HFFc6 (cell line): ENCODE data around the gene FGR. TPM values are rescaled to one million over a fixed set of nuclear protein-coding genes. Genes with fewer than 3 reads are reported as not detected.
"Not testable (repeated sequence)": the region's sequence is repeated elsewhere in the genome, so short reads cannot be mapped to it uniquely, and the experiment has no call there.

Experiments
- DNase-seq: peaks from one replicate; pipeline ENCODE4 v3.0.0-alpha.2; 2018
- H3K27ac Mint-ChIP-seq: 2 replicates; pipeline ENCODE4 v1.8.0; 2020; ENCODE audit warnings: mild to moderate bottlenecking, mixed read lengths
- H3K27me3 Mint-ChIP-seq: 2 replicates; pipeline ENCODE4 v1.8.0; 2021; ENCODE audit warnings: mild to moderate bottlenecking, moderate library complexity, mixed read lengths; ENCODE audit not compliant: insufficient read depth
- H3K36me3 Mint-ChIP-seq: 2 replicates; pipeline ENCODE4 v1.8.0; 2021; ENCODE audit warnings: low read depth, mixed read lengths
- H3K4me1 Mint-ChIP-seq: 2 replicates; pipeline ENCODE4 v1.8.0; 2020; ENCODE audit warnings: low read depth, mixed read lengths
- H3K4me3 Mint-ChIP-seq: 2 replicates; pipeline ENCODE4 v1.8.0; 2020; ENCODE audit warnings: mild to moderate bottlenecking, moderate library complexity, mixed read lengths
- H3K9me3 Mint-ChIP-seq: 2 replicates; pipeline ENCODE4 v1.8.0; 2020; ENCODE audit warnings: mild to moderate bottlenecking, mixed read lengths
- CTCF ChIP-seq: fragments of 200-600 bp; sonication (generic); IDR thresholded peaks from 2 replicates; pipeline ENCODE4 v1.5.0; 2021; ENCODE audit warnings: antibody characterized with exemption, mild to moderate bottlenecking
- total RNA-seq, 6 experiments: library from RNA; stranded (reverse); fragmentation: NEBNext Ultra II Directional; extraction: Animal tissue kit (Norgen Biotek cat#: 25700); gene quantifications; 2 replicates in 1 of 6; 3 replicates in 5 of 6; pipeline ENCODE4 v1.2.3, GENCODE V29; 2021

Gene FGR
- total RNA-seq, 6 experiments from 2014 or later = not detected

GRCh38 chr1:27645071-27645415 lies 10.1 kb upstream of the FGR start:
- no peak for DNase-seq
- no peak for TF ChIP-seq CTCF
- Mint-ChIP-seq H3K4me1 (peaks cover 3% of the 10 kb centered on the region), H3K27ac (no peak overlapping the region), H3K9me3 (no peaks in the 10 kb centered on the region), H3K27me3 (peaks cover 2% of the 10 kb centered on the region; the same call in 1 of the 2 replicates), H3K4me3 (no peak overlapping the region), H3K36me3 (no peaks in the 10 kb centered on the region)

- no peak for TF ChIP-seq CTCF
- H3K36me3 Mint-ChIP-seq = no peaks in the 10 kb centered on the region
- H3K9me3 Mint-ChIP-seq = no peaks in the 10 kb centered on the region
- H3K27me3 Mint-ChIP-seq = peaks cover 6% of the 10 kb centered on the region; the same call in 1 of the 2 replicates
- no peak overlapping the region for H3K27ac Mint-ChIP-seq
- DNase-seq = no peak
- H3K4me3 Mint-ChIP-seq = no peak overlapping the region
- H3K4me1 Mint-ChIP-seq = no peaks in the 10 kb centered on the region
These were observed 9.5 kb upstream of the FGR start for GRCh38 chr1:27644369-27645070.

- no peak overlapping the region for H3K4me3 Mint-ChIP-seq
- TF ChIP-seq CTCF = peak; percentile 84
- H3K27ac Mint-ChIP-seq = no peak overlapping the region
- no peaks in the 10 kb centered on the region for H3K9me3 Mint-ChIP-seq
- no peaks in the 10 kb centered on the region for H3K36me3 Mint-ChIP-seq
- no peaks in the 10 kb centered on the region for H3K4me1 Mint-ChIP-seq
- peak; percentile 48 for DNase-seq
- H3K27me3 Mint-ChIP-seq = peaks cover 6% of the 10 kb centered on the region; the same call in 1 of the 2 replicates
These were observed 8.8 kb upstream of the FGR start for GRCh38 chr1:27643600-27644368.

- H3K4me3 Mint-ChIP-seq, H3K4me1 Mint-ChIP-seq: not testable (repeated sequence)
These were observed 5.5 kb upstream of the FGR start for GRCh38 chr1:27640514-27640913.

GRCh38 chr1:27638805-27639204 lies 3.8 kb upstream of the FGR start:
- no peaks in the 10 kb centered on the region for H3K9me3 Mint-ChIP-seq
- H3K4me3 Mint-ChIP-seq = no peak overlapping the region
- no peak for TF ChIP-seq CTCF
- DNase-seq = no peak
- H3K4me1 Mint-ChIP-seq = no peaks in the 10 kb centered on the region
- no peak overlapping the region for H3K27ac Mint-ChIP-seq
- H3K27me3 Mint-ChIP-seq = peaks cover 17% of the 10 kb centered on the region
- H3K36me3 Mint-ChIP-seq = no peaks in the 10 kb centered on the region

More at GRCh38 chr1:27640514-27640913, 5.5 kb upstream of the FGR start:
- not testable (repeated sequence) for H3K9me3 Mint-ChIP-seq, H3K27ac Mint-ChIP-seq, H3K27me3 Mint-ChIP-seq, H3K36me3 Mint-ChIP-seq, DNase-seq
